HG02571 (cell line): ENCODE results near the gene SSBP4.

Experiments used
- ATAC-seq: cut with Tn5 transposase; IDR thresholded peaks from one replicate; pipeline ENCODE4 v1.9.1; 2021; ENCODE audit warnings: mild to moderate bottlenecking, moderate library complexity; ENCODE audit not compliant: unreplicated experiment

The SSBP4 gene

GRCh38 chr19:18441804-18442788 lies 22.9 kb downstream of the SSBP4 start:
- no peak for ATAC-seq

GRCh38 chr19:18442941-18443340 lies 23.7 kb downstream of the SSBP4 start:
- no peak for ATAC-seq

GRCh38 chr19:18443406-18443805 lies 24.2 kb downstream of the SSBP4 start:
- no peak for ATAC-seq

GRCh38 chr19:18443831-18444230 lies 24.6 kb downstream of the SSBP4 start:
- ATAC-seq: no peak

GRCh38 chr19:18444513-18444912 lies 25.3 kb downstream of the SSBP4 start:
- ATAC-seq: no peak

- no peak for ATAC-seq
Measured at GRCh38 chr19:18445262-18445948, 26.2 kb downstream of the SSBP4 start.

- no peak for ATAC-seq
Measured at GRCh38 chr19:18446145-18446810, 27.1 kb downstream of the SSBP4 start.

GRCh38 chr19:18446811-18447359 lies 27.7 kb downstream of the SSBP4 start:
- ATAC-seq: no peak

GRCh38 chr19:18449552-18449951 lies 30.4 kb downstream of the SSBP4 start:
- ATAC-seq: no peak

GRCh38 chr19:18450021-18450930 lies 31.1 kb downstream of the SSBP4 start:
- no peak for ATAC-seq

GRCh38 chr19:18450931-18451836 lies 32.0 kb downstream of the SSBP4 start:
- no peak for ATAC-seq

GRCh38 chr19:18452386-18452785 lies 33.2 kb downstream of the SSBP4 start:
- no peak for ATAC-seq

- no peak for ATAC-seq
Measured at GRCh38 chr19:18453269-18454024, 34.2 kb downstream of the SSBP4 start.

GRCh38 chr19:18456279-18456678 lies 37.1 kb downstream of the SSBP4 start:
- ATAC-seq: no peak

- no peak for ATAC-seq
Measured at GRCh38 chr19:18456974-18457373, 37.8 kb downstream of the SSBP4 start.

GRCh38 chr19:18457483-18458331 lies 38.5 kb downstream of the SSBP4 start:
- no peak for ATAC-seq

GRCh38 chr19:18460900-18461299 lies 41.7 kb downstream of the SSBP4 start:
- no peak for ATAC-seq
